Liver (tissue), 9 donors: ENCODE measurements around the gene CETN1. TPM values are rescaled to one million over a fixed set of nuclear protein-coding genes. Genes with fewer than 3 reads are reported as not detected.

ENCODE experiments used
- DNase-seq: peaks from one replicate; pipeline ENCODE4 v3.0.0-alpha.2; 2017; ENCODE audit warnings: low spot score
- H3K27ac ChIP-seq, 2 donors: one replicate each; pipeline ENCODE4 v1.7.0; 2013; ENCODE audit warnings: inconsistent platforms in 2 of 2, low read length in 2 of 2, control low read depth in 1 of 2, low read depth in 1 of 2, mild to moderate bottlenecking in 1 of 2
- H3K27me3 ChIP-seq, 4 donors: one replicate each; pipeline versions ENCODE4 v1.6.1 to v1.7.0; 2013; ENCODE audit warnings: low read length in 3 of 4, inconsistent platforms in 1 of 4, mild to moderate bottlenecking in 1 of 4, moderate library complexity in 1 of 4; ENCODE audit not compliant: control insufficient read depth in 4 of 4, insufficient read depth in 4 of 4
- H3K36me3 ChIP-seq, 4 donors: one replicate each; pipeline versions ENCODE4 v1.6.1 to v1.7.0; 2013; ENCODE audit warnings: low read length in 3 of 4, mild to moderate bottlenecking in 3 of 4, low read depth in 1 of 4, moderate library complexity in 1 of 4; ENCODE audit not compliant: control insufficient read depth in 4 of 4, insufficient read depth in 3 of 4
- H3K4me1 ChIP-seq, 4 donors: one replicate each; pipeline versions ENCODE4 v1.6.1 to v1.7.0; 2013; ENCODE audit warnings: low read length in 3 of 4, mild to moderate bottlenecking in 3 of 4, moderate library complexity in 1 of 4; ENCODE audit not compliant: control insufficient read depth in 4 of 4, insufficient read depth in 4 of 4
- H3K4me3 ChIP-seq, 3 donors: one replicate each; pipeline versions ENCODE4 v1.6.1 to v1.7.0; 2013; ENCODE audit warnings: low read length in 3 of 3, control low read depth in 1 of 3, low read depth in 1 of 3, mild to moderate bottlenecking in 1 of 3
- H3K9ac ChIP-seq, 2 donors: one replicate each; pipeline ENCODE4 v1.7.0; 2013; ENCODE audit warnings: low read length in 2 of 2, mild to moderate bottlenecking in 2 of 2, moderate library complexity in 2 of 2, control low read depth in 1 of 2, low read depth in 1 of 2
- H3K9me3 ChIP-seq, 4 donors: one replicate each; pipeline versions ENCODE4 v1.6.1 to v1.7.0; 2013; ENCODE audit warnings: low read length in 3 of 4; ENCODE audit not compliant: control insufficient read depth in 4 of 4
- ATF3 ChIP-seq: IDR thresholded peaks from 2 replicates; pipeline ENCODE4 v1.6.1; 2016; ENCODE audit warnings: antibody characterized with exemption
- CTCF ChIP-seq: fragments of 150-350 bp; IDR thresholded peaks from 2 replicates; pipeline ENCODE4 v1.5.1; 2017; ENCODE audit warnings: improper control_type of control experiment, low read depth, low read length; ENCODE audit not compliant: missing input control
- FOXA2 ChIP-seq: IDR thresholded peaks from 2 replicates; pipeline ENCODE4 v1.6.1; 2016; ENCODE audit warnings: antibody characterized with exemption
- GABPA ChIP-seq, 2 donors: IDR thresholded peaks in 1 of 2; conservative IDR thresholded peaks in 1 of 2; 2 replicates each; pipeline ENCODE4 v1.6.1; 2016; ENCODE audit warnings: antibody characterized with exemption in 2 of 2, mild to moderate bottlenecking in 1 of 2, moderate library complexity in 1 of 2
- HNF4A ChIP-seq, 2 donors: conservative IDR thresholded peaks; 2 replicates each; pipeline ENCODE4 v1.6.1; 2016; ENCODE audit warnings: antibody characterized with exemption in 2 of 2, mild to moderate bottlenecking in 2 of 2
- HNF4G ChIP-seq: IDR thresholded peaks from 2 replicates; pipeline ENCODE4 v1.6.1; 2016; ENCODE audit warnings: antibody characterized with exemption
- JUND ChIP-seq, 2 donors: IDR thresholded peaks; 2 replicates each; pipeline ENCODE4 v1.6.1; 2016; ENCODE audit warnings: antibody characterized with exemption in 2 of 2
- MAX ChIP-seq: IDR thresholded peaks from 2 replicates; pipeline ENCODE4 v1.6.1; 2016; ENCODE audit warnings: antibody characterized with exemption
- NR2F2 ChIP-seq: IDR thresholded peaks from 2 replicates; pipeline ENCODE4 v1.6.1; 2016; ENCODE audit warnings: antibody characterized with exemption
- RAD21 ChIP-seq, 2 donors: IDR thresholded peaks; 2 replicates each; pipeline ENCODE4 v1.6.1; 2016; ENCODE audit warnings: antibody characterized with exemption in 2 of 2, mild to moderate bottlenecking in 2 of 2
- REST ChIP-seq: IDR thresholded peaks from 2 replicates; pipeline ENCODE4 v1.6.1; 2016; ENCODE audit warnings: antibody characterized with exemption, mild to moderate bottlenecking
- RXRA ChIP-seq, 2 donors: IDR thresholded peaks; 2 replicates each; pipeline ENCODE4 v1.6.1; 2017 to 2018; ENCODE audit warnings: antibody characterized with exemption in 2 of 2, mild to moderate bottlenecking in 1 of 2
- SP1 ChIP-seq: IDR thresholded peaks from 2 replicates; pipeline ENCODE4 v1.6.1; 2018; ENCODE audit warnings: antibody characterized with exemption, mild to moderate bottlenecking
- TAF1 ChIP-seq: conservative IDR thresholded peaks from 2 replicates; pipeline ENCODE4 v1.6.1; 2016; ENCODE audit warnings: antibody characterized with exemption, mild to moderate bottlenecking
- YY1 ChIP-seq: IDR thresholded peaks from 2 replicates; pipeline ENCODE4 v1.6.1; 2016; ENCODE audit warnings: antibody characterized with exemption, mild to moderate bottlenecking
- ZBTB33 ChIP-seq: IDR thresholded peaks from 2 replicates; pipeline ENCODE4 v1.6.1; 2016; ENCODE audit warnings: antibody characterized with exemption
- WGBS: extraction: QIAGEN DNeasy Blood & Tissue Kit; methylation state at CpG from one replicate; pipeline ENCODE4 v1.1.7; 2013; 5-methylcytosine and 5-hydroxymethylcytosine counted together
- polyA plus RNA-seq, 2 donors: library from polyadenylated mRNA; stranded (reverse) in 1 of 2; unstranded in 1 of 2; fragments of 200-250 nt in 1 of 2; fragments of >200 nt in 1 of 2; fragmentation: Nextera tagmentation in 1 of 2; extraction: Ambion mirVana in 1 of 2; gene quantifications; one replicate each; pipeline versions ENCODE4 v1.2.1 to v1.2.3, GENCODE V29; 2013 to 2015
- total RNA-seq, 2 donors: library from RNA; depleted of rRNA; stranded (reverse); fragments of >200 nt; gene quantifications; one replicate each; pipeline ENCODE4 v1.2.3, GENCODE V29; 2014
- donor health status: healthy.
- donor health status: healthy.
- donor health status: healthy.
- donor health status: healthy.
- donor health status: healthy.

The CETN1 gene
- total and polyA plus RNA-seq, 4 donors: not detected

- H3K4me3 ChIP-seq: no peak overlapping the region
- H3K9me3 ChIP-seq: no peaks in the 10 kb centered on the region
- DNase-seq: no peak
- H3K9ac ChIP-seq: no peak overlapping the region
- WGBS: 89% methylated on average over 6 of the region's 6 CpGs
- H3K4me1 ChIP-seq: no peaks in the 10 kb centered on the region
- H3K27ac ChIP-seq: no peak overlapping the region
- H3K36me3 ChIP-seq: no peaks in the 10 kb centered on the region
- H3K27me3 ChIP-seq: no peaks in the 10 kb centered on the region
- TF ChIP-seq YY1: no peak
- TF ChIP-seq RXRA (IDR thresholded peaks at IDR 0.05): no peak
- no peak for TF ChIP-seq FOXA2
- TF ChIP-seq NR2F2: no peak
- no peak for TF ChIP-seq ZBTB33
- TF ChIP-seq CTCF: no peak
- TF ChIP-seq GABPA (IDR thresholded peaks at IDR 0.05 in 1 of 2, conservative IDR thresholded peaks at IDR 0.05 in 1 of 2): no peak
- no peak for TF ChIP-seq REST
- no peak for TF ChIP-seq ATF3
- no peak for TF ChIP-seq RAD21 (IDR thresholded peaks at IDR 0.05)
- TF ChIP-seq HNF4G: no peak
- no peak for TF ChIP-seq JUND (IDR thresholded peaks at IDR 0.05)
Measured at GRCh38 chr18:629269-630150, 49.3 kb downstream of the CETN1 start.

- Histone ChIP-seq H3K27ac (no peak overlapping the region), H3K9ac (no peak overlapping the region), H3K4me3 (no peak overlapping the region), H3K36me3 (no peaks in the 10 kb centered on the region), H3K27me3 (no peaks in the 10 kb centered on the region), H3K9me3 (no peaks in the 10 kb centered on the region), H3K4me1 (no peaks in the 10 kb centered on the region)
- DNase-seq: no peak
- no peak for TF ChIP-seq TAF1
- no peak for TF ChIP-seq JUND (IDR thresholded peaks at IDR 0.05)
- no peak for TF ChIP-seq HNF4G
- no peak for TF ChIP-seq HNF4A (conservative IDR thresholded peaks at IDR 0.05)
- no peak for TF ChIP-seq SP1
- TF ChIP-seq ZBTB33: no peak
- no peak for TF ChIP-seq REST
- no peak for TF ChIP-seq GABPA (IDR thresholded peaks at IDR 0.05 in 1 of 2, conservative IDR thresholded peaks at IDR 0.05 in 1 of 2)
- TF ChIP-seq RXRA (IDR thresholded peaks at IDR 0.05): no peak
- no peak for TF ChIP-seq NR2F2
- TF ChIP-seq ATF3: no peak
- no peak for TF ChIP-seq MAX
Measured at GRCh38 chr18:631560-631959, 51.4 kb downstream of the CETN1 start.
